ENCODE measurements around the gene CRIP3.

DNA sequence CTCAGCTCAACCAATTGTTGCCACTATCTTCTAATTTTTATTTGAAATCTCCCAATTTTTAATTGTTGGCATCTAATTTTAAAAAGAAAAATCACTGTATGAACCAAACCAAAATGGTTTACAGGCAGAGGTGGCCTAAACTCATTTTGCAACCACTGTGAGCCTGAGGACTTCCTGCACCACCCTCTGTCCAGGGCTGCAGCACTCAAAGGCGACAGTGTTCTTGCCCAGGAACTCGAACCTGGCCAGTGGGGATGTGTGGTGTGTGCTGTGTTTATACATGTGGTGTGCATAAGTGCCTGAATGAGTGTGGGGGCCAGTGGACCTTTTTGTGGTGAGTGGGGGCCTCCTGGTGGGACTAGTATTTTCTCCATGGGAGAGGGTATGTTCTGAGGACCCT, 34.9 kb downstream of the CRIP3 start:
- TF ChIP-seq, protein P1, sequence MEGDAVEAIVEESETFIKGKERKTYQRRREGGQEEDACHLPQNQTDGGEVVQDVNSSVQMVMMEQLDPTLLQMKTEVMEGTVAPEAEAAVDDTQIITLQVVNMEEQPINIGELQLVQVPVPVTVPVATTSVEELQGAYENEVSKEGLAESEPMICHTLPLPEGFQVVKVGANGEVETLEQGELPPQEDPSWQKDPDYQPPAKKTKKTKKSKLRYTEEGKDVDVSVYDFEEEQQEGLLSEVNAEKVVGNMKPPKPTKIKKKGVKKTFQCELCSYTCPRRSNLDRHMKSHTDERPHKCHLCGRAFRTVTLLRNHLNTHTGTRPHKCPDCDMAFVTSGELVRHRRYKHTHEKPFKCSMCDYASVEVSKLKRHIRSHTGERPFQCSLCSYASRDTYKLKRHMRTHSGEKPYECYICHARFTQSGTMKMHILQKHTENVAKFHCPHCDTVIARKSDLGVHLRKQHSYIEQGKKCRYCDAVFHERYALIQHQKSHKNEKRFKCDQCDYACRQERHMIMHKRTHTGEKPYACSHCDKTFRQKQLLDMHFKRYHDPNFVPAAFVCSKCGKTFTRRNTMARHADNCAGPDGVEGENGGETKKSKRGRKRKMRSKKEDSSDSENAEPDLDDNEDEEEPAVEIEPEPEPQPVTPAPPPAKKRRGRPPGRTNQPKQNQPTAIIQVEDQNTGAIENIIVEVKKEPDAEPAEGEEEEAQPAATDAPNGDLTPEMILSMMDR (IDR thresholded peaks at IDR 0.05; ENCODE audit: insufficient read depth, low read depth, low read length), result no peak
- TF ChIP-seq EZH2 (IDR thresholded peaks at IDR 0.05; ENCODE audit: insufficient read depth, low read length), result no peak

Data from astrocyte (in vitro differentiated cells and primary cell).